Measurements from ENCODE around the gene HRNR. TPM values are rescaled to one million over a fixed set of nuclear protein-coding genes. Genes with fewer than 3 reads are reported as not detected.

Gene HRNR
- total RNA-seq, 3 donors from 2014 or later (not counting 1 experiment from before 2014, with no cell fraction given): not detected

DNA sequence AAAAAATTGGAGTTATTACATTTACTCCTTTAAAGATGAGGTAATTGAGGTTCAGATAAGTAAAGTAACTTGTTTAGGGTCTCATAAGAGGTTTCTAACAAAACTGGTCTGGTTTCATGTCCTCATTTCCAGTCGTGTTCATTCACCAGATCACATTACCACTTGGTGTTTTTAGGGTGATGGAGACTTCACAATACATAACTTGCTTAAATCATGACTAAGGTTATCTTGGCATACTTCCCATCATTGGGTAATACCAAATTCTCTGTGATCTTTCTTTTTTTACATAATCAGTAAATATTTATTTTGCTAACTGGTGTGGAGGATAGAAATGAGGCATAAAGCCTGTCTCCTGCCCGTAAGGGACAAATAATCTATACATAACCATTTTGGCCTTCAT, 33.4 kb downstream of the HRNR start:
- Histone ChIP-seq H3K36me3 (ENCODE audit: control insufficient read depth, insufficient read depth, low read length) (no peaks in the 10 kb centered on the region), H3K4me3 (ENCODE audit: low read length) (no peak overlapping the region), H3K9me3 (ENCODE audit: control insufficient read depth, insufficient read depth, low read length) (no peaks in the 10 kb centered on the region), H3K27me3 (ENCODE audit: control insufficient read depth, insufficient read depth, low read length) (no peaks in the 10 kb centered on the region), H3K27ac (ENCODE audit: low read length) (no peak overlapping the region), H3K4me1 (ENCODE audit: control insufficient read depth, insufficient read depth, low read length) (peaks cover 15% of the 10 kb centered on the region)
- Mint-ChIP-seq H3K9me3 (no peaks in the 10 kb centered on the region), H3K27me3 (ENCODE audit: low read depth in 2 of 2) (peaks cover 0 to 10% of the 10 kb centered on the region in 2 donors), H3K4me1 (peaks cover 6 to 8% of the 10 kb centered on the region in 2 donors), H3K4me3 (peak overlapping the region; percentile 11), H3K27ac (peak overlapping the region in 1 of 2 donors; percentile 81), H3K36me3 (no peaks in the 10 kb centered on the region)
- no peak for DNase-seq
- intact Hi-C loops (cut with micrococcal nuclease): loop anchor here (2.0 kb wide), 1 partner anchor 156 kb away; no protein-coding TSS in a partner anchor
- 100% methylated on average over 1 of the region's 2 CpGs for WGBS (ENCODE audit: insufficient coverage)
- TF ChIP-seq, protein P1, sequence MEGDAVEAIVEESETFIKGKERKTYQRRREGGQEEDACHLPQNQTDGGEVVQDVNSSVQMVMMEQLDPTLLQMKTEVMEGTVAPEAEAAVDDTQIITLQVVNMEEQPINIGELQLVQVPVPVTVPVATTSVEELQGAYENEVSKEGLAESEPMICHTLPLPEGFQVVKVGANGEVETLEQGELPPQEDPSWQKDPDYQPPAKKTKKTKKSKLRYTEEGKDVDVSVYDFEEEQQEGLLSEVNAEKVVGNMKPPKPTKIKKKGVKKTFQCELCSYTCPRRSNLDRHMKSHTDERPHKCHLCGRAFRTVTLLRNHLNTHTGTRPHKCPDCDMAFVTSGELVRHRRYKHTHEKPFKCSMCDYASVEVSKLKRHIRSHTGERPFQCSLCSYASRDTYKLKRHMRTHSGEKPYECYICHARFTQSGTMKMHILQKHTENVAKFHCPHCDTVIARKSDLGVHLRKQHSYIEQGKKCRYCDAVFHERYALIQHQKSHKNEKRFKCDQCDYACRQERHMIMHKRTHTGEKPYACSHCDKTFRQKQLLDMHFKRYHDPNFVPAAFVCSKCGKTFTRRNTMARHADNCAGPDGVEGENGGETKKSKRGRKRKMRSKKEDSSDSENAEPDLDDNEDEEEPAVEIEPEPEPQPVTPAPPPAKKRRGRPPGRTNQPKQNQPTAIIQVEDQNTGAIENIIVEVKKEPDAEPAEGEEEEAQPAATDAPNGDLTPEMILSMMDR (IDR thresholded peaks at IDR 0.05): no peak
- no peak for ATAC-seq

DNA sequence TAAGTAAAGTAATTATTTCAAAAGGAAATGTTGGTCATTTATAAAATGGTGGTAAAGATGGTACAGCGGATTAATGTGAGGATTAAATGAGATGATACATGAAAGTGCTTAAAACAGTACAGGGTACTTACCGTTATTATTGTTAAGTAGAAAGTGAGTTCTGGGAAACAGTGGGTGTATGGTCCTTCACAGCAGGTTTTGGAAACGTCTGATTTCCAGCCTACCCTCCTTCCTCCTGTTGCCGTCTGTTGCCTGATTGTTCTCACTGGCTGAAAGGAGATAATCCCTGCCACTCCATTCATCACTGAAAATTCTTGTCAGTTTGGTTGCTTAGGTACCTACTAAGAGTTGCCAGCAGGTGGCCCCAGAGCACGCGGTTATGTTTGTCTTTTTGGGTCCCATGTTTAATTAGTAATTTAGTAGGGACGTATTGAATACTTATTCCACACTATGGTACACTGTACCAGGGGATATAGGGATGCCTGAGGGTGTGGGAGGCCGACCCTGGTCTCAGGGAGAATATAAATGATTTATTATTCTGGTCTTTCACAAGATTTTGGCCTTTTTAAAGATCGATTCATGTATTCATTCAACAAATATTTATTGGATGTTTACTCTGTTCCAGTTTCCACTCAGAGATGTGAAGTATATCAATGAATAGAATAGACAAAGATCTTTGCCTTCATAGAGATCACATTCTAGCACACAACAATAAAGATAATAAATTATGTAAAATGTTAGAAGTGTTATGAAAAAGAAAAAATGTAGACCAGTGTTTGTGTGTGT, 34.1 kb downstream of the HRNR start:
- no peak overlapping the region for H3K27ac ChIP-seq (ENCODE audit: low read length)
- peaks cover 0 to 9% of the 10 kb centered on the region in 2 donors for H3K27me3 Mint-ChIP-seq (ENCODE audit: low read depth in 2 of 2)
- peak overlapping the region; percentile 72 for H3K4me3 ChIP-seq (ENCODE audit: low read length)
- peak overlapping the region; percentile 84 for H3K4me3 Mint-ChIP-seq
- intact Hi-C loops (cut with micrococcal nuclease): loop anchor here (2.0 to 5.0 kb wide), 2 partner anchors 157 to 252 kb away; no protein-coding TSS in a partner anchor
- no peaks in the 10 kb centered on the region for H3K27me3 ChIP-seq (ENCODE audit: control insufficient read depth, insufficient read depth, low read length)
- DNase-seq: peak; percentile 45 to 83
- H3K27ac Mint-ChIP-seq: peak overlapping the region in 1 of 2 donors; percentile 81
- TF ChIP-seq, protein P1 (IDR thresholded peaks at IDR 0.05): peak; percentile 81
- no peaks in the 10 kb centered on the region for H3K36me3 Mint-ChIP-seq
- peak; percentile 64 to 73 (median 68) for ATAC-seq
- peaks cover 15% of the 10 kb centered on the region for H3K4me1 ChIP-seq (ENCODE audit: control insufficient read depth, insufficient read depth, low read length)
- 11% methylated on average over 4 of the region's 9 CpGs for WGBS (ENCODE audit: insufficient coverage)
- H3K9me3 ChIP-seq (ENCODE audit: control insufficient read depth, insufficient read depth, low read length): no peaks in the 10 kb centered on the region
- peaks cover 6 to 14% of the 10 kb centered on the region in 2 donors for H3K4me1 Mint-ChIP-seq
- no peaks in the 10 kb centered on the region for H3K36me3 ChIP-seq (ENCODE audit: control insufficient read depth, insufficient read depth, low read length)
- no peaks in the 10 kb centered on the region for H3K9me3 Mint-ChIP-seq

DNA sequence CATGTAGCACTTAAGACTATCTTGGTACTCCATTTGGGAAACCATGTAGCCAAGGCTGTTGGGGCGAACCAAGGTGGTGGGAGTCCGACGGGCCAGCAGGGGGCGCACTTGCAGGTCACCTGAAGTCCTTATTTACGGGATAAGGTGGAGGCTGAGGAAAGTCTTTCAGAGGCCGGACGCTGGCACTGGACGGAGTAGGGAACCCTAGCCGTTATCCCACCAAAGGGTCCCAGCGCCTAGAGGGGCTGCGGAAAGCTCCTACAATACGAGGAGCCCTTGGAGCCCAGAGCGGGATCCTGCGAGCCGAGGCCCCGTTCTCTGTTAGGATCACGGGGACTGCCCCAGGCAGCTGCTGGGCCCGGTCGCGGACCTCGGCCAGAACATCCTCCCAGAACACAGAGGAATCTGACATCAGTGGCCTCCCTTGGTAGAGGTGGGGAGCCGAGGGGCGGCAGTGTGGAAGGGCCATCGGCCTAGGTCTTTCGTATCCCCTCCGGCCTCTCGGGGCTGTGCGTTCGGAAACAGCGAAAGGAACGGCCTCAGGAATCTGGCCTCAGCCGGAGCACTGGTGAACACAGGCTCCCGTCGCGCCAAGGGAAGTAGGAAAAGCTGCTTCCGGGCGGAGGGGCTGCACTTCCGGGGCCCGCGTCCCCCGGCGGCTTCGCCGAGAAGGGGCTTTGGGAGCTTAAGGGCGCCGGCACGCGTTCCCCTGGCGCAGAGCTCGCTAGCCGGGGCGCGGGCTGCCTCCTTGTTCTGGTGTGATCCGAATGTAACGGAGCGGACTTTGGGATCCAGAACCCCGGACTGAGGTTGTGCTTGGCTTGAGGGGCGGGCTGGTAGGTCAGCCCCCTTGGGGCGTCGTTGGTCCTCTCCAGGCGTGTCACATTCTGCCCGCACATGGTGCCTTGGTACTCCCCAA, 35.1 kb downstream of the HRNR start:
- no peaks in the 10 kb centered on the region for H3K36me3 Mint-ChIP-seq
- 6% methylated on average over 62 of the region's 62 CpGs for WGBS (ENCODE audit: insufficient coverage)
- Histone ChIP-seq H3K36me3 (ENCODE audit: control insufficient read depth, insufficient read depth, low read length) (no peaks in the 10 kb centered on the region), H3K27me3 (ENCODE audit: control insufficient read depth, insufficient read depth, low read length) (no peaks in the 10 kb centered on the region), H3K4me3 (ENCODE audit: low read length) (peak overlapping the region; percentile 72), H3K4me1 (ENCODE audit: control insufficient read depth, insufficient read depth, low read length) (peaks cover 15% of the 10 kb centered on the region), H3K9me3 (ENCODE audit: control insufficient read depth, insufficient read depth, low read length) (no peaks in the 10 kb centered on the region), H3K27ac (ENCODE audit: low read length) (peak overlapping the region; percentile 17)
- H3K9me3 Mint-ChIP-seq: no peaks in the 10 kb centered on the region
- peak overlapping the region; percentile 84 for H3K4me3 Mint-ChIP-seq
- H3K27me3 Mint-ChIP-seq (ENCODE audit: low read depth in 2 of 2): no peaks in the 10 kb centered on the region
- DNase-seq (peak; percentile 75 to 90), ATAC-seq (peak; percentile 56 to 73 (median 69))
- intact Hi-C loops (cut with micrococcal nuclease): loop anchor here (1.0 to 5.0 kb wide), 2 partner anchors 253 to 269 kb away; no protein-coding TSS in a partner anchor
- H3K4me1 Mint-ChIP-seq: peaks cover 6 to 14% of the 10 kb centered on the region in 2 donors
- H3K27ac Mint-ChIP-seq: peak overlapping the region in 1 of 2 donors; percentile 81
- TF ChIP-seq, protein P1 (IDR thresholded peaks at IDR 0.05): peak; percentile 90
